Fibroblast of the aortic adventitia (primary cell): ENCODE results near the gene CANT1. TPM values are rescaled to one million over a fixed set of nuclear protein-coding genes. Genes with fewer than 3 reads are reported as not detected.

Source experiments
- DNase-seq: peaks from one replicate; pipeline ENCODE4 v3.0.0-alpha.2; 2010; ENCODE audit warnings: low read depth
- H3K4me3 ChIP-seq: 2 replicates; pipeline ENCODE4 v1.5.1; 2011; ENCODE audit warnings: low read depth, mild to moderate bottlenecking, control low read depth, low read length, moderate library complexity
- CTCF ChIP-seq: IDR thresholded peaks from 2 replicates; pipeline ENCODE4 v1.5.1; 2011; ENCODE audit warnings: mild to moderate bottlenecking, low read length, control low read depth, inconsistent platforms; ENCODE audit not compliant: insufficient read depth
- total RNA-seq: library from RNA; depleted of rRNA; stranded (reverse); fragments of >200 nt; gene quantifications from 2 replicates; pipeline ENCODE4 v1.2.3, GENCODE V29; 2012; ENCODE audit warnings: low replicate concordance

The CANT1 gene
- total RNA-seq, 1 donor, result 53.0 TPM

GRCh38 chr17:78997881-78998280 is 11.7 kb downstream of the CANT1 start:
- no peak overlapping the region for H3K4me3 ChIP-seq
- no peak for TF ChIP-seq CTCF
- DNase-seq, result no peak

GRCh38 chr17:78997231-78997741 is 12.3 kb downstream of the CANT1 start:
- H3K4me3 ChIP-seq, result no peak overlapping the region
- no peak for DNase-seq

GRCh38 chr17:78996781-78997201 is 12.8 kb downstream of the CANT1 start:
- H3K4me3 ChIP-seq, result no peak overlapping the region
- no peak for DNase-seq
- no peak for TF ChIP-seq CTCF

More at GRCh38 chr17:78997231-78997741, 12.3 kb downstream of the CANT1 start:
- TF ChIP-seq CTCF, result no peak

- no peak overlapping the region for H3K4me3 ChIP-seq
- no peak for TF ChIP-seq CTCF
- DNase-seq, result no peak
These were observed 13.7 kb downstream of the CANT1 start for GRCh38 chr17:78995761-78996451.

GRCh38 chr17:78995022-78995760 is 14.4 kb downstream of the CANT1 start:
- no peak for DNase-seq
- no peak for TF ChIP-seq CTCF
- H3K4me3 ChIP-seq, result no peak overlapping the region

- H3K4me3 ChIP-seq, result no peak overlapping the region
- DNase-seq, result no peak
- TF ChIP-seq CTCF, result no peak
These were observed 15.4 kb downstream of the CANT1 start for GRCh38 chr17:78993981-78994671.
